H9 (cell line): ENCODE data around the gene VWA8. TPM values are rescaled to one million over a fixed set of nuclear protein-coding genes. Genes with fewer than 3 reads are reported as not detected.

ENCODE experiments used
- DNase-seq: peaks from one replicate; pipeline ENCODE4 v3.0.0-alpha.2; 2017
- H2AFZ ChIP-seq: one replicate; pipeline ENCODE4 v1.6.1; 2013; ENCODE audit warnings: mild to moderate bottlenecking, low read length, control low read depth, moderate library complexity
- H2AK5ac ChIP-seq: 2 replicates; pipeline ENCODE4 v1.6.1; 2013; ENCODE audit warnings: low read length, control low read depth, mixed read lengths; ENCODE audit not compliant: insufficient read length
- H2BK120ac ChIP-seq: one replicate; pipeline ENCODE4 v1.6.1; 2013; ENCODE audit warnings: low read depth, mild to moderate bottlenecking, low read length, control low read depth, inconsistent platforms; ENCODE audit not compliant: poor library complexity, severe bottlenecking
- H2BK12ac ChIP-seq: 2 replicates; pipeline ENCODE4 v1.6.1; 2013; ENCODE audit warnings: low read length, control low read depth, mixed read lengths, low read depth; ENCODE audit not compliant: insufficient read length
- H2BK15ac ChIP-seq: 2 replicates; pipeline ENCODE4 v1.6.1; 2013; ENCODE audit warnings: low read depth, low read length, control low read depth
- H2BK20ac ChIP-seq: one replicate; pipeline ENCODE4 v1.6.1; 2013; ENCODE audit warnings: low read depth, mild to moderate bottlenecking, low read length, control low read depth, inconsistent platforms; ENCODE audit not compliant: poor library complexity, severe bottlenecking
- H2BK5ac ChIP-seq: 2 replicates; pipeline ENCODE4 v1.6.1; 2013; ENCODE audit warnings: low read length, control low read depth, mixed read lengths; ENCODE audit not compliant: insufficient read length
- H3K14ac ChIP-seq: 2 replicates; pipeline ENCODE4 v1.6.1; 2013; ENCODE audit warnings: low read length, control low read depth; ENCODE audit not compliant: insufficient read depth
- H3K18ac ChIP-seq: 2 replicates; pipeline ENCODE4 v1.6.1; 2013; ENCODE audit warnings: low read depth, mild to moderate bottlenecking, mixed read lengths, low read length, control low read depth; ENCODE audit not compliant: insufficient read length
- H3K23ac ChIP-seq: 2 replicates; pipeline ENCODE4 v1.6.1; 2013; ENCODE audit warnings: low read length, control low read depth, mixed read lengths, low read depth; ENCODE audit not compliant: insufficient read length
- H3K23me2 ChIP-seq: 2 replicates; pipeline ENCODE4 v1.6.1; 2013; ENCODE audit warnings: low read depth, mild to moderate bottlenecking, mixed read lengths, low read length, control low read depth; ENCODE audit not compliant: insufficient read length, poor library complexity, severe bottlenecking
- H3K27ac ChIP-seq: 2 replicates; pipeline ENCODE4 v1.5.1; 2013; ENCODE audit warnings: low read length, control low read depth, mixed read lengths, low read depth; ENCODE audit not compliant: insufficient read length
- H3K27me3 ChIP-seq: 2 replicates; pipeline ENCODE4 v1.6.1; 2013; ENCODE audit warnings: low read length, control low read depth, inconsistent platforms; ENCODE audit not compliant: insufficient read depth
- H3K4ac ChIP-seq: 2 replicates; pipeline ENCODE4 v1.6.1; 2013; ENCODE audit warnings: low read depth, mild to moderate bottlenecking, control low read depth, inconsistent platforms, low read length, moderate library complexity
- H3K4me1 ChIP-seq: 2 replicates; pipeline ENCODE4 v1.6.1; 2013; ENCODE audit warnings: low read length, control low read depth, inconsistent platforms; ENCODE audit not compliant: insufficient read depth
- H3K4me2 ChIP-seq: 2 replicates; pipeline ENCODE4 v1.6.1; 2013; ENCODE audit warnings: low read length, control low read depth, mixed read lengths; ENCODE audit not compliant: insufficient read length, insufficient read depth
- H3K56ac ChIP-seq: 2 replicates; pipeline ENCODE4 v1.6.1; 2013; ENCODE audit warnings: low read depth, mild to moderate bottlenecking, mixed read lengths, low read length, control low read depth; ENCODE audit not compliant: insufficient read length
- H3K79me1 ChIP-seq: 2 replicates; pipeline ENCODE4 v1.6.1; 2013; ENCODE audit warnings: low read depth, mild to moderate bottlenecking, moderate library complexity, low read length, control low read depth, inconsistent platforms; ENCODE audit not compliant: insufficient read depth, poor library complexity, severe bottlenecking
- H3K79me2 ChIP-seq: 2 replicates; pipeline ENCODE4 v1.6.1; 2013; ENCODE audit warnings: low read length, control low read depth, inconsistent platforms; ENCODE audit not compliant: insufficient read depth
- H3K9ac ChIP-seq: 2 replicates; pipeline ENCODE4 v1.6.1; 2013; ENCODE audit warnings: low read length, control low read depth, mixed read lengths; ENCODE audit not compliant: insufficient read length; ENCODE audit errors: extremely low read depth
- H3K9me3 ChIP-seq: one replicate; pipeline ENCODE4 v1.6.1; 2013; ENCODE audit warnings: low read depth, low read length, inconsistent platforms; ENCODE audit not compliant: control insufficient read depth
- H3T11ph ChIP-seq: one replicate; pipeline ENCODE4 v1.6.1; 2013; ENCODE audit warnings: mild to moderate bottlenecking, low read length, control low read depth, inconsistent platforms
- H4K20me1 ChIP-seq: one replicate; pipeline ENCODE4 v1.6.1; 2013; ENCODE audit not compliant: control insufficient read depth, insufficient read length, insufficient read depth
- H4K5ac ChIP-seq: 2 replicates; pipeline ENCODE4 v1.6.1; 2013; ENCODE audit warnings: low read depth, mild to moderate bottlenecking, mixed read lengths, low read length, control low read depth; ENCODE audit not compliant: insufficient read length
- H4K8ac ChIP-seq: replicated peaks from 2 replicates; pipeline ENCODE4 v1.6.1; 2013; ENCODE audit warnings: low read length, control low read depth, mixed read lengths, low read depth; ENCODE audit not compliant: insufficient read length
- H4K91ac ChIP-seq: 2 replicates; pipeline ENCODE4 v1.6.1; 2013; ENCODE audit warnings: low read depth, mild to moderate bottlenecking, moderate library complexity, mixed read lengths, low read length, control low read depth; ENCODE audit not compliant: insufficient read length
- H3K27ac Mint-ChIP-seq, 3 experiments: 2 replicates in 2 of 3; 3 replicates in 1 of 3; pipeline ENCODE4 v1.8.0; 2020 to 2021; ENCODE audit warnings: mixed read lengths in 3 of 3, mild to moderate bottlenecking in 1 of 3, moderate library complexity in 1 of 3
- H3K27me3 Mint-ChIP-seq: 2 replicates; pipeline ENCODE4 v1.8.0; 2021; ENCODE audit warnings: low read depth, mild to moderate bottlenecking, moderate library complexity, mixed read lengths
- H3K36me3 Mint-ChIP-seq, 3 experiments: 2 replicates in 2 of 3; 3 replicates in 1 of 3; pipeline ENCODE4 v1.8.0; 2020 to 2021; ENCODE audit warnings: low read depth in 3 of 3, mixed read lengths in 3 of 3; ENCODE audit not compliant: insufficient read depth in 1 of 3
- H3K4me1 Mint-ChIP-seq, 2 experiments: 2 replicates each; pipeline ENCODE4 v1.8.0; 2020; ENCODE audit warnings: mixed read lengths in 2 of 2
- H3K4me3 Mint-ChIP-seq, 2 experiments: 2 replicates in 1 of 2; 3 replicates in 1 of 2; pipeline ENCODE4 v1.8.0; 2020 to 2021; ENCODE audit warnings: mild to moderate bottlenecking in 2 of 2, mixed read lengths in 2 of 2, moderate library complexity in 1 of 2
- H3K9me3 Mint-ChIP-seq, 2 experiments: 2 replicates in 1 of 2; 3 replicates in 1 of 2; pipeline ENCODE4 v1.8.0; 2020; ENCODE audit warnings: mild to moderate bottlenecking in 2 of 2, mixed read lengths in 2 of 2, moderate library complexity in 1 of 2
- CTCF ChIP-seq: fragments of 200-600 bp; sonication (generic); conservative IDR thresholded peaks from 3 replicates; pipeline ENCODE4 v1.8.0; 2021; ENCODE audit warnings: antibody characterized with exemption, mild to moderate bottlenecking
- WGBS: extraction: QIAGEN DNeasy Blood & Tissue Kit; methylation state at CpG from one replicate; pipeline ENCODE4 v1.1.7; 2013; ENCODE audit warnings: missing lambda C conversion rate, low lambda C conversion rate, mixed read lengths; ENCODE audit not compliant: insufficient read length; ENCODE audit errors: extremely low coverage; 5-methylcytosine and 5-hydroxymethylcytosine counted together
- total RNA-seq: library from RNA; stranded (reverse); gene quantifications from 2 replicates; pipeline ENCODE4 v1.2.1, GENCODE V29; 2021

The VWA8 gene
- total RNA-seq, 1 experiment from 2014 or later, result 17.4 TPM

DNA sequence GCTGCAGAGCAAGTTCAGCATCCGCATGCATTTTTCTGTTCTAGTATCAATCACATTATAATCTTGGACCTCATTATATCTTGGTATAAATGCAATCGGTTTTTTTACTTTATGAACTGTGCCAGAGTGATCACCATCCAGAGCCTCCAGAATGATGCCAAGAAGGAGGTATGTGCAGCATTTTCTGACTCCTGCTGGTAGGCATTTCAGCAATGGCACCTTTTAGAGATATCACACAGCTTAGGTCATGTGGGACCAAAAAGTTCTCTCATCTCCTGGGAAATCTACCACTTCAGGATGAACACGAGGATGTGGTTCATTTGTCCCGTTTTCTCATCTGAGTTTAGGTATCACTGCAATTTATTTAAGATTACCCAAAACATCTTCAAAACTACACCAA lies 220.4 kb downstream of the VWA8 start:
- Histone ChIP-seq H3K56ac (no peak overlapping the region), H3T11ph (no peak overlapping the region), H2BK12ac (no peak overlapping the region), H3K27ac (no peak overlapping the region), H4K91ac (no peak overlapping the region), H3K4me2 (no peak overlapping the region), H2BK120ac (no peak overlapping the region), H3K14ac (no peak overlapping the region), H2BK5ac (no peak overlapping the region), H2BK20ac (no peak overlapping the region), H3K79me1 (no peaks in the 10 kb centered on the region), H3K27me3 (no peaks in the 10 kb centered on the region), H3K4me1 (no peaks in the 10 kb centered on the region), H3K18ac (no peak overlapping the region), H3K9ac (no peak overlapping the region), H3K79me2 (no peaks in the 10 kb centered on the region), H3K4ac (no peak overlapping the region), H2BK15ac (no peak overlapping the region), H3K23me2 (no peaks in the 10 kb centered on the region), H4K20me1 (no peaks in the 10 kb centered on the region), H3K23ac (no peak overlapping the region), H4K8ac (no peak overlapping the region), H2AK5ac (no peak overlapping the region), H2AFZ (no peak overlapping the region), H3K9me3 (no peaks in the 10 kb centered on the region), H4K5ac (no peak overlapping the region)
- Mint-ChIP-seq H3K4me1 (no peaks in the 10 kb centered on the region), H3K36me3 (no peaks in the 10 kb centered on the region), H3K27ac (no peak overlapping the region), H3K27me3 (no peaks in the 10 kb centered on the region), H3K4me3 (no peak overlapping the region), H3K9me3 (no peaks in the 10 kb centered on the region)
- no CpG with 5 or more reads among the region's 4 CpGs for WGBS
- DNase-seq, result no peak
- TF ChIP-seq CTCF, result no peak
